Cardiac muscle cell (in vitro differentiated cells and primary cell): Measurements from ENCODE around the gene DPEP2. TPM values are rescaled to one million over a fixed set of nuclear protein-coding genes. Genes with fewer than 3 reads are reported as not detected.
"Not testable (repeated sequence)": the region's sequence is repeated elsewhere in the genome, so short reads cannot be mapped to it uniquely, and the experiment has no call there.

ENCODE experiments used
- DNase-seq, 2 donors: peaks; one replicate each; pipeline versions ENCODE4 v3.0.0 to v3.0.0-alpha.2; 2010 to 2017; ENCODE audit warnings: low read depth in 1 of 2, low spot score in 1 of 2
- H3K27ac ChIP-seq: fragments of 200-600 bp; sonication (generic); 2 replicates; pipeline ENCODE4 v1.5.1; 2016
- H3K27me3 ChIP-seq: fragments of 200-600 bp; sonication (generic); 2 replicates; pipeline ENCODE4 v1.6.0; 2016; ENCODE audit warnings: control low read depth
- H3K36me3 ChIP-seq: fragments of 200-600 bp; sonication (generic); 2 replicates; pipeline ENCODE4 v1.5.1; 2016; ENCODE audit warnings: control low read depth
- H3K4me1 ChIP-seq: fragments of 200-600 bp; sonication (generic); 2 replicates; pipeline ENCODE4 v1.8.1; 2017; ENCODE audit warnings: low read depth, mild to moderate bottlenecking, mixed run types
- H3K4me3 ChIP-seq: fragments of 200-600 bp; sonication (generic); 2 replicates; pipeline ENCODE4 v1.5.1; 2016; ENCODE audit warnings: mild to moderate bottlenecking
- H3K9me3 ChIP-seq: fragments of 200-600 bp; sonication (generic); 2 replicates; pipeline ENCODE4 v1.5.1; 2017; ENCODE audit warnings: low read depth, mild to moderate bottlenecking, control low read depth
- polyA plus RNA-seq: library from polyadenylated mRNA; unstranded; fragments of >200 nt; fragmentation: Nextera tagmentation; extraction: Ambion mirVana; gene quantifications from 2 replicates; pipeline ENCODE4 v1.2.1, GENCODE V29; 2016
- total RNA-seq: library from RNA; depleted of rRNA; stranded (reverse); fragments of >200 nt; gene quantifications from 2 replicates; pipeline ENCODE4 v1.2.3, GENCODE V29; 2016
- TF ChIP-seq, protein P1 (sequence below): IDR thresholded peaks from 2 replicates; pipeline ENCODE4 v1.5.1; 2012; ENCODE audit warnings: low read depth, mild to moderate bottlenecking, low read length

DPEP2 gene
- total RNA-seq (not detected in 2 replicates), polyA plus RNA-seq (0.82 TPM in 1 of 2 replicates, not detected in the other)

- not testable (repeated sequence) for DNase-seq, H3K27ac ChIP-seq
Observed at GRCh38 chr16:67998779-67999688, at the start of gene DPEP2. TSS of gene DPEP2 (minus strand) at chr16:67999484. CDS start at chr16:67993212, 6,272 bp downstream.

GRCh38 chr16:68047987-68048386 lies 48.7 kb upstream of the DPEP2 start:
- Histone ChIP-seq H3K27me3 (no peaks in the 10 kb centered on the region), H3K4me3 (no peak overlapping the region), H3K9me3 (no peaks in the 10 kb centered on the region), H3K36me3 (no peaks in the 10 kb centered on the region), H3K4me1 (no peaks in the 10 kb centered on the region), H3K27ac (no peak overlapping the region)
- no peak for DNase-seq
- TF ChIP-seq, protein P1, sequence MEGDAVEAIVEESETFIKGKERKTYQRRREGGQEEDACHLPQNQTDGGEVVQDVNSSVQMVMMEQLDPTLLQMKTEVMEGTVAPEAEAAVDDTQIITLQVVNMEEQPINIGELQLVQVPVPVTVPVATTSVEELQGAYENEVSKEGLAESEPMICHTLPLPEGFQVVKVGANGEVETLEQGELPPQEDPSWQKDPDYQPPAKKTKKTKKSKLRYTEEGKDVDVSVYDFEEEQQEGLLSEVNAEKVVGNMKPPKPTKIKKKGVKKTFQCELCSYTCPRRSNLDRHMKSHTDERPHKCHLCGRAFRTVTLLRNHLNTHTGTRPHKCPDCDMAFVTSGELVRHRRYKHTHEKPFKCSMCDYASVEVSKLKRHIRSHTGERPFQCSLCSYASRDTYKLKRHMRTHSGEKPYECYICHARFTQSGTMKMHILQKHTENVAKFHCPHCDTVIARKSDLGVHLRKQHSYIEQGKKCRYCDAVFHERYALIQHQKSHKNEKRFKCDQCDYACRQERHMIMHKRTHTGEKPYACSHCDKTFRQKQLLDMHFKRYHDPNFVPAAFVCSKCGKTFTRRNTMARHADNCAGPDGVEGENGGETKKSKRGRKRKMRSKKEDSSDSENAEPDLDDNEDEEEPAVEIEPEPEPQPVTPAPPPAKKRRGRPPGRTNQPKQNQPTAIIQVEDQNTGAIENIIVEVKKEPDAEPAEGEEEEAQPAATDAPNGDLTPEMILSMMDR: no peak

More at GRCh38 chr16:67998779-67999688, at the start of gene DPEP2:
- not testable (repeated sequence) for H3K27me3 ChIP-seq, H3K9me3 ChIP-seq, H3K4me3 ChIP-seq, H3K36me3 ChIP-seq, H3K4me1 ChIP-seq

DNA sequence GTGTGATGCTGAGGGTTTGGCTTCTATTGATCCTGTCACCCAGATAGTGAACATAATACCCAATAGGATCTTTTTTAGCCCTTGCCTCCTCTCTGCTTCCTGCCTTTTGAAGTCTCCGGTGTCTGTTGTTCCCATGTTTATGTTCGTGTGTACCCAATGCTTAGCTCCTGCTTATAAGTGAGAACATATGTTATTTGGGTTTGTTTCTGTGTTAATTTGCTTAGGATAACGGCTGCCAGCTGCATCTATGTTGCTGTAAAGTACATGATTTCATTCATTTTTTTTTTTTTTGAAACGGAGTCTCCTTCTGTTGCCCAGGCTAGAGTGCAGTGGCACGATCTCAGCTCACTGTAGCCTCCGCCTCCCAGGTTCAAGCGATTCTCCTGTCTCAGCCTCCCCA lies 46.8 kb upstream of the DPEP2 start:
- H3K27me3 ChIP-seq: no peaks in the 10 kb centered on the region
- no peak overlapping the region for H3K27ac ChIP-seq
- H3K36me3 ChIP-seq: no peaks in the 10 kb centered on the region
- no peak overlapping the region for H3K4me3 ChIP-seq
- TF ChIP-seq, protein P1: no peak
- no peaks in the 10 kb centered on the region for H3K4me1 ChIP-seq
- no peak for DNase-seq
- no peaks in the 10 kb centered on the region for H3K9me3 ChIP-seq

DNA sequence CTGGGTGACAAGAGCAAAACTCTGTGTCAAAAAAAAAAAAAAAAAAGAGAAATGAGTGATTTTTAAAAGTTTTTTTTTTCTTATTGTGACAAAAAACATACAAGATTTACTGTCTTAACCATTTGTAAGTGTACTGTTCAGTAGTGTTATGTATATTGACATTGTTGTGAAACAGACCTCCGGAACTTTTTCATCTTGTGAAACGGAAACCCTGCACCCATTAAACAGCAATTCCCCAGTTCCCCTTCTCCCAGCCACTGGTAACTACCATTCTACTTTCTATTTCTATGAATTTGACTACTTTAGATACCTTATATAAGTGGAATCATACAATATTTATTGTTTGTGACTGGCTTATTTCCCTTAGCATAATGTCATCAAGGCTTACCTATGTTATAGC lies 42.5 kb upstream of the DPEP2 start:
- H3K4me1 ChIP-seq: no peaks in the 10 kb centered on the region
- no peaks in the 10 kb centered on the region for H3K36me3 ChIP-seq
- no peaks in the 10 kb centered on the region for H3K9me3 ChIP-seq
- H3K27me3 ChIP-seq: no peaks in the 10 kb centered on the region
- TF ChIP-seq, protein P1: no peak
- H3K27ac ChIP-seq: no peak overlapping the region
- no peak for DNase-seq
- H3K4me3 ChIP-seq: no peak overlapping the region

DNA sequence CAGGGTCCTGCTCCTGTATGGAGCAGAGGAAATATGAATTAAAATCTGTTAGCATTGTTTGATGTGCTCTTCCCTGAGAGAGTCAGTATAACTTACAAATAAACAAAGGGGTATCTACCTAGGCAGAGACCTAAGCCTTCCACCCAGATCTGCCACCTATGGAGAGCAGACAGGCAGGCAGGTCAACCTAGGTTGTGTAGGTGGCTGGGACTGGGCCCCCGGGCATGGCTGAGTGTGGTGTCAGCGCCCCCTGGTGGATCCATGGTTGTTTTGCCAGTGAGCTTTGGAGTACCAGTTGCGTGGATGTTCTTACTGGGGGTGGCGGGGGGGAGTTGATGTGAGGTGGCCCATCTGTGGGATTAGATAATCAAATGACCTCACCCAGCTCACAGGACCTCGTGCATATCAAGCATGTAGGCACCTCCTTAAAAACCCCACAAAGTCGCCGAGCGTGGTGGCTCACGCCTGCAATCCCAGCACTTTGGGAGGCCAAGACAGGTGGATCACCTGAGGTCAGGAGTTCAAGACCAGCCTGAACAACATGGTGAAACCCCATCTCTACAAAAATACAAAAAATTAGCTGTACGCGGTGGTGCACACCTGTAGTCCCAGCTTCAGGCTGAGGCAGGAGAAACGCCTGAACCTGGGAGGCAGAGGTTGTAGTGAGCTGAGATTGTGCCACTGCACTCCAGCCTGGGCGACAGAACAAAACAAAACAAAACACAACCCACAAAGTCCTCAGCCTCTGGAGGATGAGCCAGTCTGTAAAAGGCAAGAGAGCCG lies 41.4 kb upstream of the DPEP2 start:
- no peaks in the 10 kb centered on the region for H3K36me3 ChIP-seq
- H3K27ac ChIP-seq: no peak overlapping the region
- TF ChIP-seq, protein P1: peak; percentile 86
- DNase-seq: peak; percentile 71 to 80
- no peaks in the 10 kb centered on the region for H3K4me1 ChIP-seq
- H3K9me3 ChIP-seq: no peaks in the 10 kb centered on the region
- no peaks in the 10 kb centered on the region for H3K27me3 ChIP-seq
- no peak overlapping the region for H3K4me3 ChIP-seq
